Neural progenitor cell (in vitro differentiated cells): ENCODE data around the gene PTRH1.

Experiments used
- CTCF ChIP-seq: fragments of 200-600 bp; sonication (generic); IDR thresholded peaks from 2 replicates; pipeline ENCODE4 v1.5.1; 2017; ENCODE audit warnings: antibody characterized with exemption, mild to moderate bottlenecking
- EZH2 ChIP-seq: fragments of 200-600 bp; sonication (generic); IDR thresholded peaks from 2 replicates; pipeline ENCODE4 v1.6.1; 2017; ENCODE audit warnings: antibody characterized with exemption, mild to moderate bottlenecking, moderate library complexity

DNA sequence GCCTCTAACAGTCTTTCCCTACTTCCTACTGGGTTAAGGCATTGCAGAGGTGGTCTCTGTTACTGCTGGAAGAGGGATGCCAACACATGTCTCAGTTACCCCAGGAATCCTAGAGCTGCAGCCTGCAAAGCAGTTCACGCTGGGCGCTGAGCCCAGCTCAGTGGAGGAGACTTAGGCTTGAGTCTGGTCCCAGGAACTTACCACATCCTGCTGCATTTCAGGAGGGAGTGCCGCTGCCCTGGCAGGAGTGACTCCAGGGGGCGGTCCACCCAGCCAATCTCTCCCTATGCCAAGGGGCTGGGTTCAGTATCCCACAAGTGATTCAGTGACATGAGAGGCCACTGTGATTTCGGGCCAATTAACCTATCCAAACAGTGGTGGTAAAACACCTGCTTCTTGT is 8.0 kb upstream of the PTRH1 start:
- no peak for TF ChIP-seq CTCF
- TF ChIP-seq EZH2 = no peak
